NOMO-1 treated with dmso at 0.1 percent for 144 hours (cell line): Measurements from ENCODE around the gene TSPAN17.

Experiments
- DNase-seq: peaks from one replicate; lab custom pipeline; 2025; ENCODE audit not compliant: unreplicated experiment; lab: John Stamatoyannopoulos, UW

Gene TSPAN17

GRCh38 chr5:176639981-176640380 is 7.3 kb upstream of the TSPAN17 start:
- DNase-seq, result no peak

- no peak for DNase-seq
These were observed 6.7 kb upstream of the TSPAN17 start for GRCh38 chr5:176640616-176641015.

GRCh38 chr5:176642675-176643490 is 4.4 kb upstream of the TSPAN17 start:
- DNase-seq, result no peak

- no peak for DNase-seq
These were observed 3.6 kb upstream of the TSPAN17 start for GRCh38 chr5:176643491-176644219.

- no peak for DNase-seq
These were observed 3.0 kb upstream of the TSPAN17 start for GRCh38 chr5:176644294-176644693.

GRCh38 chr5:176644878-176645670 is 2.2 kb upstream of the TSPAN17 start:
- no peak for DNase-seq

- no peak for DNase-seq
These were observed 1.1 kb upstream of the TSPAN17 start for GRCh38 chr5:176646049-176646706.

- no peak for DNase-seq
These were observed 616 bp upstream of the TSPAN17 start for GRCh38 chr5:176646707-176647029.

GRCh38 chr5:176647843-176648473 is 674 bp downstream of the TSPAN17 start:
- no peak for DNase-seq

GRCh38 chr5:176648474-176649194 is 1.4 kb downstream of the TSPAN17 start:
- no peak for DNase-seq

- no peak for DNase-seq
These were observed 3.1 kb downstream of the TSPAN17 start for GRCh38 chr5:176650354-176650884.

GRCh38 chr5:176651472-176651980 is 4.2 kb downstream of the TSPAN17 start:
- no peak for DNase-seq

GRCh38 chr5:176652136-176652535 is 4.9 kb downstream of the TSPAN17 start:
- DNase-seq, result no peak

- DNase-seq, result no peak
These were observed 6.4 kb downstream of the TSPAN17 start for GRCh38 chr5:176653401-176654385.

GRCh38 chr5:176654856-176655255 is 7.6 kb downstream of the TSPAN17 start:
- no peak for DNase-seq

- no peak for DNase-seq
These were observed 9.2 kb downstream of the TSPAN17 start for GRCh38 chr5:176656467-176656990.

GRCh38 chr5:176658007-176658599 is 10.8 kb downstream of the TSPAN17 start:
- no peak for DNase-seq
